ENCODE measurements around the gene PWWP2A.

PWWP2A gene

DNA sequence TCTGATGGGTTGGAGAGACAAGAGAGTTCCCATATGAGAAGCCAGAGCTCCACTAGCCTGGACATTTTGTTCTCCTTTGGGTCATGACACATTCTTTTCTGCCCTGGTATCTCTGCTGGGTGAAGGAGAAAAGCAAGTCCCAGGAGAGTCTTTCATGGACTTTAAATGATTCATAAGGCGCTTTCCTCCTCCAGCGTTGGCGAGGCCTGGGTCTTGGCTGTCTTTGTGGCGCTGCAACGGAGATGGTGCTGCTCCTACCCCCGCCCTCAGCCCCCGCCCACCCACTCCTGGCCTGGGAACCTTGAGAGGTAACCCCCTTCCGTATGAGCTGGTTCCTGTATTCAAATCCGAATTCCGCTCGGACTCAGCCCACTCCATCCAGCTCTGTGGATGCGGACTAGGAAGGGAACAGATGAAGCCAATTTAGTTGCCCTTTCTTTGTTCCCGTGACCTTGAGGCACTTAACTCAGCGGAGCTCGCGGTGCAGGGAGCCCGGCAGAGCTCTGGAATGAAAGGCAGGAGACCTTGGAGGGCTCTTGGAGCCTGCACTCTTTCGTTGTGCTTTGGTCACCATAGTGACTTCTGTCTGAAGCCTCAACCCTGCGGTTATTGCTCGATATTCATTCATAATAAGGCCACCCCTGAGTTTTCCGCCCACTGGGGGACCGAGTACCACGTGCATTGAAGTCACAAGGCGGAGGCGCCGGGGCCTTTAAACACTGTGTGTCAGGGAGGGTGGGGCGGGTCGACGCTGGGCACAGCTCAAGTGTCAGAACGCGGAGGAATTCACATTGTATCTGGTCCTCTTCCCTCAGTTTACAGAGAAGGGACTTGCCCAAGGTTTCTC is 14.0 kb upstream of the PWWP2A start:
- DNase-seq = no peak

DNA sequence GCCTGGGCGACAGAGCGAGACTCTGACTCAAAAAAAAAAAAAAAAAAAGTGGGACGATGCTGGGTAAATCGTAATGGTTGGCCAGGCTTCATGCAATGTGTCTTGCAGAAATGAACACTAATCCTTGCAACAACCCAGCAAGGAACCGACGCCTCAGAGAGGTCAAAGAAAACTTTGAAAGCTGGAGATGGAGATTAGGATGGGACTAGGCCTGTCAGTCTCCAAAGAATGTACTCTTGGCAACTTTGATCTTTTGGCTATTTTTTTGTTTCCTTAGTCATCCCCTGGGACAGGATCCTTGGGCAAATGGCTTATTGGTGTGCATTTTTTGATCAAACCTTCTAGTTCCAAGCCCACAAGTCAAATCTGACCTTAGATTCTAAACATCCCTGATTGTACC is 10.6 kb upstream of the PWWP2A start:
- no peak for DNase-seq

DNA sequence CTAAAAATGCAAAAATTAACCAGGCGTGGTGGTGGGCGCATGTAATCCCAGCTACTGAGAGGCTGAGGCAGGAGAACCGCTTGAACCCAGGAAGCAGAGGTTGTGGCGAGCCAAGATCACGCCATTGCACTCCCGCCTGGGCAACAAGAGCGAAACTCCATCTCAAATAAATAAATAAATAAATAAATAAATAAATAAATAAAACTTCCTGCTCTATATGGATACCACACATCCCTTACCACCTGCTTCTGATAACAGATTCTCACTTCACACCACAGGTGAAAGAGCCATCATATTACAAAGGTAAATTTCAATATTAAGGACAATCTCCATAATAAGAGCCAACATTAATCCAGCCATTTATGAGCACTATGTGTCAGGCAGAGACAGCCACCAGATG is 9.4 kb upstream of the PWWP2A start:
- no peak for DNase-seq

DNA sequence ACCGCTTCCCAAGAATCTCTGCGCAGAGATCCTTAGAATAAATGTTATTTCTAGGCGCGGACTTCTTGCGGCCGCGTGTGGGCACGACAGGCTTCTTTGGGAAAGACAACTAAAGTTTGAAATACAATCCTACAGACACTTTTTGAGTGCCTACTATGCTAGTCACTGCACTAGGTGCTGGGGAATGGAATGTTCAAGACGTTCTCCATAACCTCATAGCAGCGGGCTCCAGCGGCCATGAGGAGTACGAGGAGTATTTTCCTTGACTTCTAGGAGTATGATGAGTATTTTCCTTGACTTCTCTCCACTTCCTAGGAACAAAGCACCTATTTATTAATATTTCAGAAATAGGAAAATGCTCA is 636 bp upstream of the PWWP2A start:
- DNase-seq = no peak

DNA sequence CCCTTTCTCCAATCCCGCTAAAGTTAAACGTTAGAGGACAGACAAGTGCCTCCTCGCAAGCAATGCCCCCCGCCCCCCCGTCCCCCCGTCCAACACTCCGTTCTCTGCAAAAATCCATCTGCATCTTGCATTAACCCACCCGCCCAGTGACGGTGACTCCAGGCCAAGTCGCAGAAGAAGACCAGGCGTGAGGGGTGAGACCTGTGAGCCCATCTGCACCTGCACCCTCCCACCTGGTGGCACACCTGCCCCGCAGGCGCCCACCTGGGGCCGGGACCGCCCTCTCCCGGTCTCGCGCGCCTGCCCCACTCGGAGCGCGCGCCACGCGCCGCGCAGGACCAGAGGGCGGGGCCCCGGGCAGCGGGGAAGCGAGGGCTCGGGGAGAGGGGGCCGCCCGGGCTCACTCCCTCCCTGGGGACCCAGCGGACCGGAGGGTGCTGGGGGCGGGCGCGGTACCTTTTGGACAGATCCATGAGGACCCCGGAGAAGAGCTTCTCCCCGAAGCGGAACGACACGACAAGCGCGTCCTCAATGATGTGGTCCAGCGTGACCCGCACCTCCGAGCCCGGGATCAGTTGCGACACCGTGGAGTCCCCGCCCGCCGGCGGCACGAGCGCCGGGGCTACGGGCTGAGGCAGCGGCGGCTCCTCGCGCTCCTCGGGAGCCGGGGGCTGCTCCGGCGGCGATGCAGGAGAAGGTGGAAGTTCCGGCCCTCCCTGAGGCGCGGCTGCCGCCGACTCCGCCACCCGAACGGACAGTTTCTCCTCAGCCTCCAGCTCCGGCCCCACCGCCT is 705 bp downstream of the PWWP2A start:
- peak; percentile 29 for DNase-seq

DNA sequence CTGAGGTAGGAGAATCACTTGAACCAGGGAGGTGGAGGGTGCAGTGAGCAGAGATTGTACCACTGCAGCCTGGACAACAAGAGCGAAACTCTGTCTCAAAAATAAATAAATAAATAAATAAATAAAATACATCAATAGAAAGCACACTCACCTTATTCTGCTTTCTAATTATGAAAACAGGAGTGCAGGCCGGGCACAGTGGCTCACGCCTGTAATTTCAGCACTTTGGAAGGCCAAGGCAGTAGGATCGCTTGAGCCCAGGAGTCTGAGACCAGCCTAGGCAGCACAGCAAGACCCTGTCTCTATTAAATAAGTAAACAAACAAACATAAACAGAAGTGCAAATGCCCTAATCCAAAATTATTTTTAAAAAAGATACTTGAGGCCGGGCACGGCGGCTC is 2.3 kb downstream of the PWWP2A start:
- no peak for DNase-seq

DNA sequence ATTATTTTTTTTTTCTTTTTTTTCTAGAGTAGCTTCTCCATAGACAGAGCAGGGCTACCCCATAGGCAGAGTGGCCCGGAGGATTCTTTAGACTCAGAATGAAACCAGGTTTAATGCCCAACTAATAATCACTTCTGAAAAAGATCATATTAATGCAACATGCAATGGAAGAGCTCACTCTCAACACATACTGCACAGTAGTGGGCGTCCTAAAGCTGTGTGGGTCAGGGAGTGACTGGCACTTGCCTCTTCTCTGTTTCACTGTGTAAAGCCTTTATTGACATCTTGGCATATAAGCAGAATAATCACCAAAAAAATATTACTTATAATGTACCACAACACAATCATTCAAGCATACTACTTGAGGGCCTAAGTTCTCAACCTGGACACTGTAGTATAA is 11.1 kb downstream of the PWWP2A start:
- no peak for DNase-seq

DNA sequence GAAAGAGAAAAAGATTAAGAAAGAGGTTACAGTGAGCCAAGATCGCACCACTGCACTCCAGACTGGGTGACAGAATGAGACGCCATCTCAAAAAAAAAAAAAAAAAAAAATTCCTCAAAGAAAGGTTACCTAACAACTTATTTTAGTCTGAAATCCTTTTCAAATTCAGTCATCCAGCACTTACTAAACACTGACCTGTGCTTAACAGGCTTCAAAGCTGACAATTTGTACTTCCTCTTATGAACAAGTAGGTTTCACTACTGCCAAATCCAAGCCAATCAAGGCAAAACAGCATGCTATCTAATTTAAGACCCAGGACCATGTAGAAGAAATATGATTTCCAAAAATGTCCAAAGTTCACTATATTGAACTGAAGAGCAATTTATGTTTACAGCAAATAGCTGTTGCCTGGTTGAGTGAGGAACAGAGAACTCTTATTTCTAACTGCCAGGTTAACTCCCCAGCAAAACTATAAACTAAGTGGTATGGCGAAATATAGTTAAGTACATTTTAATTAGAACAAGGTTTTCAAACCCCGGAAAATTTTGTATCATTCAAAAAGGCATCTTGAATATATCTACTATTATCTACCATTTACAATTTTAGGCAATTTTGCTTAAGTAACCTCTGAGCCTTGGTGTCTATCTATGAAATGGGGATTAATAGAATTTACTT is 13.4 kb downstream of the PWWP2A start:
- no peak for DNase-seq

DNA sequence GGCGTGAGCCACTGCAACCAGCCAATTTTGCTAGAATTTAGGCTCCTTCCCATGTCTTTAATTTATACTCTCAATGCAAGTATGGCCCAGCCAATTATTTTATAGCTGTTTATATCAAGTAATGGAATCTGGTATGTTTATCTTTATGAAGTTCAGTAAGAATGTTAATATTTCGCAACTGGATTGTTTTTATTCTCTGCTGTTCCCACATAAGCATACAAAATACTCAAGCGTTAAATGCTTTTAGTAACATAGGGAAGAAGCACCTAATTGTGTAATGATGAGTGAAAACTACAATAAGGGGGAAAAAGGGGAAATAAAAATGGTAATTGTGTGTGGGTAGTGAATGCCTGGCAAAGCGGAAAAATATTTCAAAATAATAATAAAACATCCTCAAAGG is 21.3 kb downstream of the PWWP2A start:
- no peak for DNase-seq

DNA sequence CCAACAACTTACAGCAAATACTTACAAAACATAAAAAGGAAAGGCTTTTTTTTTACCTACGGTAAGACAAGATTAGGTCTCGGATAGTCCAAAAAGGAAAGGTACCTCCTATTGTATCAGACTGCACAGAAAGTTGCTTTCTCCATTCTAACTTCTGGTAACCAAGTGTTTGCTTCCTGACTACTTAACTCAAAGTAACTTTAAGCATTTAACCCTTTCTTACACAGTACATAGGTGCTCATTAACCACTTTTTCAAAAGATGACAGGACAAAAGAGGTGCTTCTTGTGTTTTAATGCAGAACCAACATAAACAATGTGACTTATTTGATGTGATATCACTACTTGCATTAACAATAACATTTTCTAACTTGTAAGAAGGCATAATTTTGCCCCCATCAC is 23.1 kb downstream of the PWWP2A start:
- no peak for DNase-seq

DNA sequence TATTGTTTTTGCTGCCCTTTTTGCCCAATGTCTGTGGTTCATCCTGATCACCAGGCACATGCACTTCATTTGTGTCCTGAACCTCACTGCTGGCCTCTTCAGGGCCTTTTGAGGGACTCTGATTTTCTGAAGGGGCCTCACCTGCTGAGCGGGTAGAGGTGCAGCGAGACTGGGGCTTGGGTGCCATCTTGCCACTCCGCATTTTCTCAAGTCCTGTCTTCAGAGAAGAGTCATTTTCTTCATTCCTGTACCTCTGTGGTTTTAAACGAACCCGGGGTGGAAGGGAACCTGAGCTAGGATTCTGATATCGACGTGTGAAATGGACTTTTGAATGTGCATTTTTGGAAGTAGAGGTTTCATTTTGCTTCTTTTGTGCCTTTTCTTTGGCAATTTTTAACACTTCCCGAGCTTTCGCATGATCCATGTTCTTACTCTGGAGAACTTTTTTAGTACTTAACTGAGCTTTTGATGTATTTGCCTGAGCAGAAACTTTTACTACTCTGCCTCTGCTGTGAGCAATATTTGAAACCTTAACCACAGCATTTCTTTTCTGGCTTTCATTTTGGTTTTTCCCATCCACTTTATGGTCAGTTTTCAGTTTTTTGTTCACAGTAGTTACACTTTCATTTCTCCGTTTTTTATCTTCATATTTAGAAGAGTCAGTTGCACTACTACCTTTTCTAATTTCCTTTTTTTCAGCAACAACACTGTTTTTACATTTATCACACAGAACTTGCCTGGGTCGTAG is 26.1 kb downstream of the PWWP2A start:
- no peak for DNase-seq

DNA sequence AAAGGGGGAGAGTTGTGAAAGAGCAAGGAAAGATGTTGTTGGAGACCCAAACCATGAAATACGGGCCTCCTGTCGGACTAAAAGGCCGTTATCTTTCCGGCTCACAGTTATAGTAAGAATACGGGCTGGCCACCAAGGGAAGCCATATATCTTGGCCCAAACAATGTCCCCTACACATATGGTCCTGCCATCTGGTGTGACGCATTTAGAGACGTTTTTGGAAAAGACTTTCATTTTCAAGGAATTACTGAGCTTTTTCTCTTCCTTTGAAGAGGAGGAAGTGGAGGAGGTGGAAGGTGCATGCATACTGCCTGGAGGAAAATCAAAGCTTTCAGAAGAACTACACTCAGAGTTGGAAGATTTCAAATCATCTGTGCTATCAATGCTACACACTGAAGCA is 26.7 kb downstream of the PWWP2A start:
- DNase-seq = no peak

DNA sequence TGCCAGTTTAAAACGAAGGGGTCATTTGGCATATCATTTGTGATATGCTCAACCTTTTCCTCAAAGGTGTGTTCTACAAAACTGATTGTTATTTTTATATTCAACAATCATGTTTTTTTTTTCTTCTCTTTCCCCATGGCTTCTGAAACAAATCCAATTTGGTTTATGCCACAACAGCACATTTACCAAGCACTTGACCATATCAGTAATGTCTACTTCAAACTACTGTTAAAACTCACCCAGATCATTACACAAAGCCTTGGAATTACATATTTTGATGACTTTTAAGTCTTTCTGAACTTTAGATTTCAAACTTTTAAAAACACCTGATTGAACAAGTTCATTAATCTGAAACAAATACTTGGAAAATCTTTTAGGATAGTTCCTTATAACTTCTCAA is 29.2 kb downstream of the PWWP2A start:
- DNase-seq = no peak

DNA sequence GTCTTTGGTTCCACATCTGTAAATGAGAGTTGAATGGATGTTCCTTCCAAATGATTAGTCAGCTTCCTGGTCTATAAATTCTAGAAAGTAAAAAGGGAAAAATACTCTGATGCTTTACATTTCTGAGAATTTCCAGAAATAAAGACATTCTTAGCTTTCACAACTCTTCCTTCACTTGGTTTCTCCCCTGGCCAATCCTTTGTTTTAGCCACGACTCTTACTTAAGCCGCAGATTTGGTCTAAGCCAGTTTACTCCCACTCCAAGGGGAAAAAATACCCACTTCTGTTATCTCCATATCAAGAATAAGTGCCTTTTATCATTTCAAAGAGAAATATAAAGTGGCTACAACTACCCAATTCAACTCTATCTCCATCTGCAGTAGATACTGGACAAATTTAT is 29.7 kb downstream of the PWWP2A start:
- DNase-seq = no peak

DNA sequence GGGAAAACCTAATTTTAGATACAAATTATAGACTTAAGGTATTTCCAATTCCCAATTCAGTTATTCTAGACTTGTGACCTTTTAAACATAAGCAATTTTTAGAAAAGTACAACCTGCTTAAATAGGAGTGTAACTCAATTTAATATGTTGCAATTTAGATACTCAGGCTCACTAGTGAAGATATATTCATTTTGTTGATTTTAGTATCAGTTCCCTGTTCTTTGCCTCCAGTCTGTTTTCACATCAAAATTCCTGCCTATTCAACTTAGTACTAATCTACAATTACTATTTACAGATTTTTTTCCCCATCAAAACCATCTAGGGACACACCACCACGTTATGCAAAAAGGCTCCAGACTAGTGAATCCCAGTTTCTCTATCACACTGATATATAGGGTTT is 30.4 kb downstream of the PWWP2A start:
- no peak for DNase-seq

DNA sequence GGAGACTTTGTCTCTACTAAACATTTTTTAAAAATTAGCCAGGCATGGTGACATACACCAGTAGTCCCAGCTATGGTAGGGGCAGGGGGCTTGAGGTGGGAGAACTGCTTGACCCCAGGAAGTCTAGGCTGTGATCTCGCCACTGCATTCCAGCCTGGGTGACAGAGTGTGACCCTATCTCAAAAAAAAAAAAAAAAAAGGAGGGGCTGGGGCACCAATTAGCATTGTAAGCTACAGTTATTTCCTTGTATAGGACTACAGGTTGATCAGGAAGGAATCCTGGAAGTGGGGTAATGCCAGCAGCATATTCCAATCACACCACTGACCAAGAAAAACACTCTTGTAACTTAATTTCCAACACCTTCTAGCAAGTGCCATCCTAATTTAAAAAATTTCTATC is 32.1 kb downstream of the PWWP2A start:
- no peak for DNase-seq

DNA sequence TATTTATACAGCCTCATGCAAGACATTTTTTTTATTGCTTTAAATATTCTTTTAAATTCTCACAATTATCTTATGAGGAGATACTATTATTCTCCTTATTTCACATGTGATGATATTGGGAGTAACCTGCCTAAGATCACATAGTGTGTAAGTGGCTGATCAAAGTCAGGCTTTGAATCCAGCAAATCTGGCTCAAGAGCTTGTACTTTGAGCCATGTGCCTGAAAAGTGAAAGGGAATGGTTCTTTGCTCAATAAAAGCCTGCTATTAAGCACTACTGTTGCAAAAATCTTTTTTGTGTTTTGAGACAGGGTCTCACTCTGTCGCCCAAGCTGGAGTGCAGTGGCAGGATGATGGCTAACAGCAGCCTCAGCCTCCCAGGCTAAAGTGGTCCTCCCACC is 35.1 kb downstream of the PWWP2A start:
- DNase-seq = no peak

DNA sequence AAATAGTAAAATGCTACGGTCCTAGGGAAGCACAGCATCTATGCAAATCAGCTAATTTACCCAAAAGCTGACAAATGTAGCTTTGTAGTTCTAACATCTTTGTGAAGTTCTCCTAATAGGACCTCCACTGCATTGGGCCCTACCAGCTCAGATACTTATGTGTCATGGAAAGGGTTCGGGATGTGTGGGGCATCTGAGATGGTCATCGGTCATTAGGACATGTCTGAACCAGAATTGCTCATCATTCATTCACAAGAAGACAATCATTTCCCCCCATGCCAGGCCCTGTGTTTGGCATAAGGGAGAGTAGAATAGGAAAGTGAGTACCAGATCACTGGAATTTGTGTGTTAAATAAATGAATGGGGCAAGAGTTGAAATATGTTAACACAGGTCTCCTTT is 35.7 kb downstream of the PWWP2A start:
- DNase-seq = no peak

DNA sequence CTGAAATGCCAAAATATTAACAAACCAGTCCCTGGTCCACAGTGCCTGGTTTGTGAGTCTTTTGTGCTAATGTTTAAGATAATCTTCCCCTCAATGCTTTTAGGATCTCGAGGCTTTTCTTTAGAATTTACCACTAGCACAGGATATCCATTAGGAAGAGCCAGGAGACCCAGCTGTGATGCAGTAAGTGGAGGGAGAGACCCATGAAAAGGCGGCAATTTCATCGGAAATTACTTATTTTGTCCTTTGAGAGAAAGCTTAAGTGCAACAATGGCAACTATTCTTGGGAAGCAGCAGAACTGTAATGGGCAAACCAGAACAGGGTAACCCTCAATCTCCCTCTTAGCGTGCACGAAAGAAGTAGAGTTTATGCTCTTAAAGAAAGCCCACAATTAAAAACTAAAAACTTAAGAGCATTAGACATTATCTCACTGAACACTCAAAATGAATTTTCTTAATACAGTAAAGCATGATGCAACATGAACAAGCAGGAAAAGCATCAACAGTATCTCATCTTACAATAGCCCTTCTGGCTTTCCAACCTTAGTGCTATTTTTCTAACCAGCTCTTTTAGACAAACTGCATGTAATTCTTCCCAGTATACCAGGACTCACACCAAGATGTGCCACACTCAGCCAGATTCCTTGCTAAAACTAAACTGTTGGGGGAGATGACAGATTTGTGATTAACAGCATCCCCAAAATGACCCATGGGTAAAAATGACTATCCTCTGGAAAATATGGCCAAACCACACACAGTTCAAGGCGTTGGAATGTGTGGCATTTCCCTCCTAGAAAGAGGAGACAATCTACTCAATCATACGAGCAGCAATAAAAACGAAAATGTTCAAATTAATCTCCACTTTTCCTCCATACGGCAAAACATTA is 36.4 kb downstream of the PWWP2A start:
- DNase-seq = no peak

DNA sequence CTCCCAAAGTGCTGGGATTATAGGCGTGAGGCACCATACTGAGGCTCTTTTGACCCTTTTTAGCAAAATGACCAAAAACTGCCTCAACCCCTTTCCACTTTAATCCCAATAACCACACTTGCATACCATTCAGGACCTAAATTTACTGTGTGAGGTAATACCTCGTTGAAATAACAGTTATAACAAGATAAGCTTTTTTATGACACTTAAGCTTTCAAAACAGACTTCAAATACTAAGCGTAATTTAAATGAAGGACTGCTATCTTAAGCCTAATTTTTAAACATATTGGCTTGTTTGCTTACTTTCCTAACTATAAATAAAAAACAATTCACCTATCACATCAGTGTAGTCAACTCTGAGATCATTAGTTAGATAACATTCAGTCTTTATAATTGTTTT is 37.8 kb downstream of the PWWP2A start:
- no peak for DNase-seq

DNA sequence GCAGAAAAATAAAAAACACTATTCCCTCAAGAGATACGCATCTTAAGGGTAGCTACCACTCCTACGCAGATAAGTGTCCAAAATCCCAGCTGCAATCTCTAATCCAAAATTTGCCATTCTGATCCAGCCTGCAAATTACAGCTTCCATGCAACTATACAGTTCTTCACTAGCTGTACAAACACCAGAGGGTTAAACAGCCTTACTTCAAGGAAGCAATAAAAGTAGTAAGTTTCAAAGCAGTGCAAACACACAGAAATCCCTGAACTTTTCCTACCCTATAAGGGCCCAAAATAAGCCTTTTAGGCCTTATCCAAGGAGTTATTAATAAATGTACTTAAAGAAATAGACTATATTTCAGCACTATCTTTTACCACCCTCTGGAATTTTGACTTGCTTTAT is 39.5 kb downstream of the PWWP2A start:
- no peak for DNase-seq

DNA sequence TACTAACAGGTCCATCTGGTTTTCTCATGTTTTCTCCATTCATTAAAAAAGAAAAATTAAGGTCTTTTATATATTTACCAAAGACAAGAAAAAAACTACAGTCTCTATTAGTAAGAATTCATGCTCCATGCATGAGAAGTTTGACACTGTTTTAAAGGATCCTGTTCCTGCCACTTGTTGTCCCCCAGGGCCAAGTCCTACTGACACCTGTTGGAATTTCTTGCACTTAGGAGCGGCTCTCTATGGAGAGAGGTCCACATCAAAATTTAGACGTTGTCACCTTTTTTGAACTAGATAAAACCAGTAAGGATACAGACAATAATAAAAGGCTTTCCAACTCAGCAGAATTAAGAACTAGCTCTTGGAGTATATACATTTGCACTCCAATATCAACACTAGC is 42.3 kb downstream of the PWWP2A start:
- DNase-seq = no peak
